GM23338 (cell line): ENCODE measurements around the gene INSM2. TPM values are rescaled to one million over a fixed set of nuclear protein-coding genes. Genes with fewer than 3 reads are reported as not detected.

Experiments used
- ATAC-seq: fragments of 200-7000 bp; cut with Tn5 transposase; 3 replicates; pipeline ENCODE4 v1.9.1; 2020
- DNase-seq: peaks from one replicate; pipeline ENCODE4 v3.0.0-alpha.2; 2015; ENCODE audit warnings: low spot score
- H2AFZ ChIP-seq: fragments of 200-600 bp; sonication (generic); 2 replicates; pipeline ENCODE4 v1.8.0; 2016; ENCODE audit warnings: antibody characterized with exemption, mild to moderate bottlenecking, moderate library complexity
- H3F3A ChIP-seq: fragments of 200-600 bp; sonication (generic); replicated peaks from 2 replicates; pipeline ENCODE4 v1.8.0; 2017; ENCODE audit warnings: antibody characterized with exemption, mixed run types, low read depth
- H3K27ac ChIP-seq: fragments of 200-600 bp; sonication (generic); 2 replicates; pipeline ENCODE4 v1.6.1; 2016; ENCODE audit warnings: low read depth
- H3K27me3 ChIP-seq: fragments of 200-600 bp; sonication (generic); 2 replicates; pipeline ENCODE4 v1.8.0; 2016; ENCODE audit warnings: mild to moderate bottlenecking, mixed run types, moderate library complexity; ENCODE audit not compliant: insufficient read depth
- H3K36me3 ChIP-seq: fragments of 200-600 bp; sonication (generic); 2 replicates; pipeline ENCODE4 v1.8.0; 2016; ENCODE audit warnings: mild to moderate bottlenecking; ENCODE audit not compliant: insufficient read depth
- H3K4me1 ChIP-seq: fragments of 200-600 bp; sonication (generic); 2 replicates; pipeline ENCODE4 v1.8.0; 2016; ENCODE audit warnings: mild to moderate bottlenecking, moderate library complexity; ENCODE audit not compliant: insufficient read depth
- H3K4me2 ChIP-seq: fragments of 200-600 bp; sonication (generic); 2 replicates; pipeline ENCODE4 v1.7.1; 2017; ENCODE audit warnings: mixed run types
- H3K4me3 ChIP-seq: fragments of 200-600 bp; sonication (generic); 2 replicates; pipeline ENCODE4 v1.6.1; 2016; ENCODE audit warnings: mixed run types
- H3K79me2 ChIP-seq: fragments of 200-600 bp; sonication (generic); replicated peaks from 2 replicates; pipeline ENCODE4 v1.8.0; 2017; ENCODE audit warnings: mild to moderate bottlenecking; ENCODE audit not compliant: insufficient read depth
- H3K9me2 ChIP-seq: fragments of 200-600 bp; sonication (generic); 2 replicates; pipeline ENCODE4 v1.8.0; 2017; ENCODE audit not compliant: insufficient read depth
- H4K20me1 ChIP-seq: fragments of 200-600 bp; sonication (generic); replicated peaks from 2 replicates; pipeline ENCODE4 v1.8.0; 2017; ENCODE audit warnings: mild to moderate bottlenecking; ENCODE audit not compliant: insufficient read depth
- H3K27ac Mint-ChIP-seq: 2 replicates; pipeline ENCODE4 v1.8.0; 2020; ENCODE audit warnings: inconsistent platforms, mild to moderate bottlenecking, moderate library complexity, mixed read lengths
- H3K27me3 Mint-ChIP-seq: 3 replicates; pipeline ENCODE4 v1.8.0; 2022; ENCODE audit warnings: low read depth, mild to moderate bottlenecking, moderate library complexity, mixed read lengths, inconsistent platforms; ENCODE audit not compliant: insufficient read depth, poor library complexity
- H3K36me3 Mint-ChIP-seq: 3 replicates; pipeline ENCODE4 v1.8.0; 2021; ENCODE audit warnings: low read depth, mild to moderate bottlenecking, inconsistent platforms, moderate library complexity, mixed read lengths
- H3K4me1 Mint-ChIP-seq: 3 replicates; pipeline ENCODE4 v1.8.0; 2020; ENCODE audit warnings: mild to moderate bottlenecking, inconsistent platforms, mixed read lengths
- H3K4me3 Mint-ChIP-seq: 3 replicates; pipeline ENCODE4 v1.8.0; 2021; ENCODE audit warnings: moderate library complexity, mild to moderate bottlenecking, inconsistent platforms, mixed read lengths
- H3K9me3 Mint-ChIP-seq: 3 replicates; pipeline ENCODE4 v1.8.0; 2020; ENCODE audit warnings: moderate library complexity, mild to moderate bottlenecking, inconsistent platforms, mixed read lengths
- CREB1 ChIP-seq: fragments of 250-450 bp; sonication (Bioruptor Pico); IDR thresholded peaks from 2 replicates; pipeline ENCODE4 v1.5.0; 2020; ENCODE audit warnings: low read depth, mild to moderate bottlenecking, moderate library complexity
- CTCF ChIP-seq, 2 experiments: fragments of 200-600 bp in 1 of 2; sonication (generic) in 1 of 2; conservative IDR thresholded peaks; 2 replicates each; pipeline versions ENCODE4 v1.5.1 to v1.6.1; 2016 to 2017; ENCODE audit warnings: antibody characterized with exemption in 2 of 2, low read depth in 2 of 2, mild to moderate bottlenecking in 2 of 2, moderate library complexity in 1 of 2
- EZH2 ChIP-seq: fragments of 200-600 bp; sonication (generic); IDR thresholded peaks from one replicate; pipeline ENCODE4 v1.8.0; 2017; ENCODE audit warnings: antibody characterized with exemption, mild to moderate bottlenecking, low read depth; ENCODE audit not compliant: unreplicated experiment
- JUNB ChIP-seq: IDR thresholded peaks from one replicate; pipeline ENCODE4 v1.6.1; 2016; ENCODE audit warnings: antibody characterized with exemption; ENCODE audit not compliant: unreplicated experiment
- REST ChIP-seq: IDR thresholded peaks from one replicate; pipeline ENCODE4 v1.6.1; 2018; ENCODE audit warnings: antibody characterized with exemption; ENCODE audit not compliant: unreplicated experiment
- ZNF114 ChIP-seq: fragments of 250-450 bp; sonication (Bioruptor Pico); IDR thresholded peaks from 2 replicates; pipeline ENCODE4 v1.5.0; 2020; ENCODE audit warnings: mild to moderate bottlenecking, moderate library complexity
- ZNF462 ChIP-seq: fragments of 250-450 bp; sonication (Bioruptor Pico); IDR thresholded peaks from 2 replicates; pipeline ENCODE4 v1.5.0; 2020; ENCODE audit warnings: mild to moderate bottlenecking, moderate library complexity
- polyA plus RNA-seq: library from polyadenylated mRNA; unstranded; fragments of >200 nt; fragmentation: Nextera tagmentation; extraction: Ambion mirVana; gene quantifications from 2 replicates; pipeline ENCODE4 v1.2.1, GENCODE V29; 2016
- total RNA-seq: library from RNA; depleted of rRNA; stranded (reverse); fragments of >200 nt; shearing (Covaris generic); gene quantifications from 2 replicates; pipeline ENCODE4 v1.2.3, GENCODE V29; 2014

Gene INSM2
- total and polyA plus RNA-seq, 2 experiments from 2014 or later, result not detected

GRCh38 chr14:35531960-35532747, 1.8 kb upstream of the INSM2 start:
- H3K4me3 Mint-ChIP-seq, result no peak overlapping the region
- no peak overlapping the region for H3K27ac Mint-ChIP-seq
- H3K9me3 Mint-ChIP-seq, result no peaks in the 10 kb centered on the region
- Histone ChIP-seq H2AFZ (no peak overlapping the region), H3K27me3 (peaks cover 83% of the 10 kb centered on the region), H4K20me1 (peaks cover 6% of the 10 kb centered on the region), H3K27ac (no peak overlapping the region), H3F3A (0 out of 2 replicates have a peak, but pooled peaks cover 7% of the 10 kb centered on the region), H3K9me2 (no peaks in the 10 kb centered on the region), H3K36me3 (no peaks in the 10 kb centered on the region), H3K79me2 (no peaks in the 10 kb centered on the region), H3K4me1 (peaks cover 13% of the 10 kb centered on the region; the same call in 1 of the 2 replicates), H3K4me2 (no peak overlapping the region), H3K4me3 (no peak overlapping the region; the same call in 1 of the 2 replicates)
- DNase-seq (no peak), ATAC-seq (no peak)
- H3K4me1 Mint-ChIP-seq, result peaks cover 4% of the 10 kb centered on the region; the same call in 1 of the 3 replicates
- H3K36me3 Mint-ChIP-seq, result no peaks in the 10 kb centered on the region
- peaks cover 44% of the 10 kb centered on the region for H3K27me3 Mint-ChIP-seq
- TF ChIP-seq ZNF462, result no peak
- no peak for TF ChIP-seq ZNF114 (CRISPR knock-in tag)
- no peak for TF ChIP-seq CTCF (conservative IDR thresholded peaks at IDR 0.05; ENCODE audit: low read depth in 2 of 2)
- no peak for TF ChIP-seq CREB1 (CRISPR knock-in tag)
- no peak for TF ChIP-seq EZH2
- no peak for TF ChIP-seq REST
- TF ChIP-seq JUNB, result no peak
